PC-3 (cell line): Measurements from ENCODE around the gene MID1IP1. TPM values are rescaled to one million over a fixed set of nuclear protein-coding genes. Genes with fewer than 3 reads are reported as not detected.

Experiments used
- ATAC-seq: fragments of 200-7000 bp; cut with Tn5 transposase; 2 replicates; pipeline ENCODE4 v1.9.1; 2020; ENCODE audit warnings: mild to moderate bottlenecking, moderate library complexity
- BruUV-seq: library from RNA; stranded (reverse); fragments of 400-500 nt; replicated peaks from 2 replicates; lab custom pipeline; 2021; lab: Mats Ljungman, UMichigan
- CTCF ChIA-PET: fragments of 300-600 bp; sonication (Branson Sonifier 250); formaldehyde crosslinking; loops from one replicate; lab custom pipeline; 2022; ENCODE audit warnings: antibody characterized with exemption; lab: Charles Lee
- POLR2A ChIA-PET: fragments of 300-600 bp; sonication (Branson Sonifier 250); formaldehyde crosslinking; loops from one replicate; lab custom pipeline; 2022; ENCODE audit warnings: antibody characterized with exemption; ENCODE audit not compliant: unreplicated experiment; lab: Charles Lee
- DNase-seq: peaks from one replicate; pipeline ENCODE4 v3.0.0-alpha.2; 2015
- H2AFZ ChIP-seq: fragments of 300-600 bp; sonication (generic); 2 replicates; pipeline ENCODE4 v1.6.0; 2016; ENCODE audit warnings: antibody characterized with exemption, low read length
- H3F3A ChIP-seq: fragments of 300-600 bp; sonication (generic); one replicate; pipeline ENCODE4 v1.6.0; 2017; ENCODE audit warnings: antibody characterized with exemption, low read length, control low read depth, mild to moderate bottlenecking; ENCODE audit not compliant: unreplicated experiment
- H3K27ac ChIP-seq: fragments of 300-600 bp; sonication (generic); 2 replicates; pipeline ENCODE4 v1.5.1; 2016; ENCODE audit warnings: mild to moderate bottlenecking, low read length
- H3K27me3 ChIP-seq: fragments of 300-600 bp; sonication (generic); 2 replicates; pipeline ENCODE4 v1.6.1; 2016; ENCODE audit warnings: low read length, mixed read lengths
- H3K36me3 ChIP-seq: fragments of 300-600 bp; sonication (generic); 2 replicates; pipeline ENCODE4 v1.6.1; 2016; ENCODE audit warnings: low read depth, mixed run types, low read length, mixed read lengths
- H3K4me1 ChIP-seq: fragments of 300-600 bp; sonication (generic); 2 replicates; pipeline ENCODE4 v1.5.1; 2016; ENCODE audit warnings: low read length; ENCODE audit not compliant: insufficient read depth
- H3K4me2 ChIP-seq: fragments of 300-600 bp; sonication (generic); 2 replicates; pipeline ENCODE4 v1.6.0; 2016; ENCODE audit warnings: low read length
- H3K4me3 ChIP-seq: fragments of 300-600 bp; sonication (generic); 2 replicates; pipeline ENCODE4 v1.5.1; 2016; ENCODE audit warnings: mild to moderate bottlenecking, low read length, mixed read lengths
- H3K79me2 ChIP-seq: fragments of 300-600 bp; sonication (generic); 2 replicates; pipeline ENCODE4 v1.6.1; 2017; ENCODE audit warnings: low read length, mixed read lengths
- H3K9ac ChIP-seq: fragments of 300-600 bp; sonication (generic); 2 replicates; pipeline ENCODE4 v1.6.0; 2016; ENCODE audit warnings: mild to moderate bottlenecking, low read length
- H3K9me2 ChIP-seq: fragments of 300-600 bp; sonication (generic); replicated peaks from 2 replicates; pipeline ENCODE4 v1.6.1; 2016; ENCODE audit warnings: mixed run types, low read length, mixed read lengths
- H3K9me3 ChIP-seq: fragments of 300-600 bp; sonication (generic); 2 replicates; pipeline ENCODE4 v1.6.1; 2016; ENCODE audit warnings: low read length, mixed read lengths
- H4K20me1 ChIP-seq: fragments of 300-600 bp; sonication (generic); 2 replicates; pipeline ENCODE4 v1.6.1; 2016; ENCODE audit warnings: low read length, mixed read lengths
- EZH2 ChIP-seq: fragments of 300-600 bp; sonication (generic); IDR thresholded peaks from one replicate; pipeline ENCODE4 v1.6.1; 2017; ENCODE audit warnings: antibody characterized with exemption, mild to moderate bottlenecking, low read length; ENCODE audit not compliant: unreplicated experiment
- EZH2phosphoT487 ChIP-seq: fragments of 300-600 bp; sonication (generic); IDR thresholded peaks from 2 replicates; pipeline ENCODE4 v1.6.1; 2018; ENCODE audit warnings: mild to moderate bottlenecking, antibody characterized with exemption, low read length, borderline replicate concordance
- intact Hi-C: fragments of 100-400 bp; cut with micrococcal nuclease; formaldehyde crosslinking; loops from 2 replicates; pipeline ENCODE4 v1.9.0; 2023
- total RNA-seq: library from RNA; depleted of rRNA; stranded (reverse); fragments of >200 nt; gene quantifications from 2 replicates; pipeline ENCODE4 v1.2.3, GENCODE V29; 2014
- TF ChIP-seq, protein P1 (sequence below): fragments of 300-600 bp; sonication (generic); conservative IDR thresholded peaks from 2 replicates; pipeline ENCODE4 v1.5.1; 2017; ENCODE audit warnings: antibody characterized with exemption, low read depth, mild to moderate bottlenecking, low read length

Gene MID1IP1
- total RNA-seq, 1 experiment from 2014 or later: 122 TPM

GRCh38 chrX:38845426-38845825 lies 44.2 kb downstream of the MID1IP1 start:
- Histone ChIP-seq H3K4me3 (no peak overlapping the region), H3K9me2 (no peaks in the 10 kb centered on the region), H3K4me2 (no peak overlapping the region), H3K9me3 (no peaks in the 10 kb centered on the region), H3K4me1 (no peaks in the 10 kb centered on the region), H2AFZ (no peak overlapping the region), H3K36me3 (no peaks in the 10 kb centered on the region), H3K9ac (no peak overlapping the region), H4K20me1 (no peaks in the 10 kb centered on the region), H3F3A (no peaks in the 10 kb centered on the region), H3K79me2 (no peaks in the 10 kb centered on the region), H3K27me3 (no peaks in the 10 kb centered on the region), H3K27ac (no peak overlapping the region)
- DNase-seq (no peak), ATAC-seq (no peak)
- TF ChIP-seq EZH2 (no peak), EZH2phosphoT487 (no peak)
- TF ChIP-seq, protein P1, sequence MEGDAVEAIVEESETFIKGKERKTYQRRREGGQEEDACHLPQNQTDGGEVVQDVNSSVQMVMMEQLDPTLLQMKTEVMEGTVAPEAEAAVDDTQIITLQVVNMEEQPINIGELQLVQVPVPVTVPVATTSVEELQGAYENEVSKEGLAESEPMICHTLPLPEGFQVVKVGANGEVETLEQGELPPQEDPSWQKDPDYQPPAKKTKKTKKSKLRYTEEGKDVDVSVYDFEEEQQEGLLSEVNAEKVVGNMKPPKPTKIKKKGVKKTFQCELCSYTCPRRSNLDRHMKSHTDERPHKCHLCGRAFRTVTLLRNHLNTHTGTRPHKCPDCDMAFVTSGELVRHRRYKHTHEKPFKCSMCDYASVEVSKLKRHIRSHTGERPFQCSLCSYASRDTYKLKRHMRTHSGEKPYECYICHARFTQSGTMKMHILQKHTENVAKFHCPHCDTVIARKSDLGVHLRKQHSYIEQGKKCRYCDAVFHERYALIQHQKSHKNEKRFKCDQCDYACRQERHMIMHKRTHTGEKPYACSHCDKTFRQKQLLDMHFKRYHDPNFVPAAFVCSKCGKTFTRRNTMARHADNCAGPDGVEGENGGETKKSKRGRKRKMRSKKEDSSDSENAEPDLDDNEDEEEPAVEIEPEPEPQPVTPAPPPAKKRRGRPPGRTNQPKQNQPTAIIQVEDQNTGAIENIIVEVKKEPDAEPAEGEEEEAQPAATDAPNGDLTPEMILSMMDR: no peak
- intact Hi-C loops: no loop called here
- BruUV-seq: no TSS peak
- ChIA-PET POLR2A (no interaction called here), CTCF (no interaction called here)

DNA sequence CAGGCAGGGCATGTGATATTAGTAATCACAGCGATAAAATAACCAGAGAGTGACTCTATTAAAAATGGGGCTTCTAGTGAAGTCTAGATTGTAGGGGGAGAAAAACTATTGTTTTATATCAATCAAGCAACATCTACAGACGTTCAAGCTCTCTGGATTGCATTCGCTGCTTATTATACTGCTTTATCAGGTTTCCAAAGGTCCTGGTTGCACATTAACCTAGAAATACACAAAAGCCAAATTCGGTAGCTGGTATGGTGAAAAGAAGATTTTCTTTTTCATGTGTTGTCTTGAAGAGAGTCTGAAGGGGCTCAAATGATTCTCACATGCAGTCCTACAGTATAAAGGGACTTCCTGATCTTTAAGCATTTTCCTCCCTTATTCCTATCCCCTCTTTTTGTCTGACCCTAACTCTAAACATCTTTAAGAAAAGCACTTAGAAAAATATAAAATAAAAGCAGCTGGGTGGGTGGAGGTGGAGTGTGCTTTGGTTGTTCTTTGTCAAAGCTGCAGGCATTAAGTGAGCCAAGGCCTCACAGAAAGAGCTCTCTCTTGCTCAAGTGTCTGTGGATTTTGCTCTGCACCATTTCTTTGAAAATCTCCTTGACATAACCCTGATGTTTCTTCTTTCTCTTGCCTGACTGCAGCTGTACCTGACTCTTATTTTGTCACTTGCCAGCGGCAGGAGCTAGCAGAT lies 46.1 kb downstream of the MID1IP1 start:
- BruUV-seq: no TSS peak
- Histone ChIP-seq H3K9me2 (no peaks in the 10 kb centered on the region), H3F3A (no peaks in the 10 kb centered on the region), H3K27me3 (no peaks in the 10 kb centered on the region), H3K9ac (no peak overlapping the region), H3K27ac (no peak overlapping the region), H3K4me2 (no peak overlapping the region), H3K9me3 (no peaks in the 10 kb centered on the region), H3K4me3 (no peak overlapping the region), H3K36me3 (no peaks in the 10 kb centered on the region), H4K20me1 (no peaks in the 10 kb centered on the region), H3K79me2 (no peaks in the 10 kb centered on the region), H2AFZ (no peak overlapping the region), H3K4me1 (no peaks in the 10 kb centered on the region)
- ChIA-PET CTCF (no interaction called here), POLR2A (no interaction called here)
- TF ChIP-seq EZH2 (no peak), EZH2phosphoT487 (no peak)
- TF ChIP-seq, protein P1: no peak
- ATAC-seq: no peak
- no peak for DNase-seq
- intact Hi-C loops: no loop called here

DNA sequence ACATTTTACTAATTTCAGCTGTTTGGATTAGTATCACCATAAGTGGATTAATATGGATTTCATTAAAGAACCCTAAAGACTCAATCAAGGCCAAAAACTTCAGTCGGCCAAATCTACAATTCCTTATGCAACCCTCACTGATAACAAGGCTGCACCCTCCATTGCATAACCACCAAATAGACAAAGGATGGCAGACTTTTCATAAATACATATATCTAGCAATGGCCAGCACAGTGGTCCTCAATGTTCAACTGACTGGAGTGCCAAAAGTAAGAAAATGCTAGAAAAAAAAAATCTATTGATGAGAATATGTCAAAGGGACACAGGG lies 46.6 kb downstream of the MID1IP1 start:
- ATAC-seq (no peak), DNase-seq (no peak)
- no peaks in the 10 kb centered on the region for H3K27me3 ChIP-seq
- no peak for TF ChIP-seq EZH2phosphoT487
- TF ChIP-seq, protein P1: no peak
- TF ChIP-seq EZH2: no peak
- H3K9me3 ChIP-seq: no peaks in the 10 kb centered on the region
- no peaks in the 10 kb centered on the region for H3K79me2 ChIP-seq
- H3K9me2 ChIP-seq: no peaks in the 10 kb centered on the region
- POLR2A ChIA-PET: no interaction called here
- BruUV-seq: no TSS peak
- H3K4me1 ChIP-seq: no peaks in the 10 kb centered on the region
- no peaks in the 10 kb centered on the region for H4K20me1 ChIP-seq
- H3F3A ChIP-seq: no peaks in the 10 kb centered on the region
- no peak overlapping the region for H3K27ac ChIP-seq
- no peaks in the 10 kb centered on the region for H3K36me3 ChIP-seq
- H3K4me3 ChIP-seq: no peak overlapping the region
- H3K4me2 ChIP-seq: no peak overlapping the region
- intact Hi-C loops: no loop called here
- H3K9ac ChIP-seq: no peak overlapping the region
- no peak overlapping the region for H2AFZ ChIP-seq
- CTCF ChIA-PET: no interaction called here
